Endothelial cell (in vitro differentiated cells): ENCODE measurements around the gene DLGAP3. TPM values are rescaled to one million over a fixed set of nuclear protein-coding genes. Genes with fewer than 3 reads are reported as not detected.
"Not testable (repeated sequence)": the region's sequence is repeated elsewhere in the genome, so short reads cannot be mapped to it uniquely, and the experiment has no call there.

Experiments
- DNase-seq: peaks from one replicate; pipeline ENCODE4 v3.0.0; 2021; ENCODE audit warnings: low spot score
- H3K27ac Mint-ChIP-seq: one replicate; pipeline ENCODE4 v1.8.0; 2021; ENCODE audit warnings: mixed read lengths, inconsistent platforms; ENCODE audit not compliant: unreplicated experiment
- H3K27me3 Mint-ChIP-seq: one replicate; pipeline ENCODE4 v1.8.0; 2021; ENCODE audit warnings: mild to moderate bottlenecking, moderate library complexity, mixed read lengths, inconsistent platforms; ENCODE audit not compliant: unreplicated experiment
- H3K36me3 Mint-ChIP-seq: one replicate; pipeline ENCODE4 v1.8.0; 2021; ENCODE audit warnings: mild to moderate bottlenecking, low read depth, mixed read lengths, inconsistent platforms; ENCODE audit not compliant: unreplicated experiment
- H3K4me1 Mint-ChIP-seq: one replicate; pipeline ENCODE4 v1.8.0; 2021; ENCODE audit warnings: mild to moderate bottlenecking, mixed read lengths, inconsistent platforms; ENCODE audit not compliant: unreplicated experiment
- H3K4me3 Mint-ChIP-seq: one replicate; pipeline ENCODE4 v1.8.0; 2021; ENCODE audit warnings: mild to moderate bottlenecking, mixed read lengths, inconsistent platforms; ENCODE audit not compliant: unreplicated experiment
- H3K9me3 Mint-ChIP-seq: one replicate; pipeline ENCODE4 v1.8.0; 2021; ENCODE audit warnings: mixed read lengths, inconsistent platforms; ENCODE audit not compliant: unreplicated experiment
- total RNA-seq: library from RNA; stranded (reverse); fragmentation: NEBNext Ultra II Directional; extraction: Animal tissue kit (Norgen Biotek cat#: 25700); gene quantifications from one replicate; pipeline ENCODE4 v1.2.1, GENCODE V29; 2021; ENCODE audit not compliant: unreplicated experiment
- TF ChIP-seq, protein P1 (sequence below): fragments of 200-600 bp; sonication (generic); IDR thresholded peaks from one replicate; pipeline ENCODE4 v1.5.0; 2021; ENCODE audit warnings: antibody characterized with exemption; ENCODE audit not compliant: unreplicated experiment

Gene DLGAP3
- total RNA-seq, 1 donor from 2014 or later: 9.1 TPM

DNA sequence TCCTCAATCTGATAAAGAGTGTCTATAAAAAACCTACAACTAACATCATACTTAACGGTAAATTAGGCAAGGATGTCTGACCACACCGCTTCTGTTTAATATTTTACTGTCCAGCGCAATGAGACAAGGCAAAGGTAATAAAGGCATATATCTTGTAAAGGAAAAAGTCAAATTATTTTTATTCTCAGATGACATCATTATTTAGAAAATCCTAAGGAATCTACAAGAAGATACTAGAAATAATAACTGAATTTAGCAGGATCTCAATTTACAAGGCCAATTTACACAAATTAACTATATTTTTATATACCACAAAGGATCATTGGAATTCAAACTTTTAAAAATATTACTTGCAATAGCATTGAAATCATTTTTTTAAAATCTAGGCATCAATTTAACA is 107.2 kb downstream of the DLGAP3 start:
- TF ChIP-seq, protein P1, sequence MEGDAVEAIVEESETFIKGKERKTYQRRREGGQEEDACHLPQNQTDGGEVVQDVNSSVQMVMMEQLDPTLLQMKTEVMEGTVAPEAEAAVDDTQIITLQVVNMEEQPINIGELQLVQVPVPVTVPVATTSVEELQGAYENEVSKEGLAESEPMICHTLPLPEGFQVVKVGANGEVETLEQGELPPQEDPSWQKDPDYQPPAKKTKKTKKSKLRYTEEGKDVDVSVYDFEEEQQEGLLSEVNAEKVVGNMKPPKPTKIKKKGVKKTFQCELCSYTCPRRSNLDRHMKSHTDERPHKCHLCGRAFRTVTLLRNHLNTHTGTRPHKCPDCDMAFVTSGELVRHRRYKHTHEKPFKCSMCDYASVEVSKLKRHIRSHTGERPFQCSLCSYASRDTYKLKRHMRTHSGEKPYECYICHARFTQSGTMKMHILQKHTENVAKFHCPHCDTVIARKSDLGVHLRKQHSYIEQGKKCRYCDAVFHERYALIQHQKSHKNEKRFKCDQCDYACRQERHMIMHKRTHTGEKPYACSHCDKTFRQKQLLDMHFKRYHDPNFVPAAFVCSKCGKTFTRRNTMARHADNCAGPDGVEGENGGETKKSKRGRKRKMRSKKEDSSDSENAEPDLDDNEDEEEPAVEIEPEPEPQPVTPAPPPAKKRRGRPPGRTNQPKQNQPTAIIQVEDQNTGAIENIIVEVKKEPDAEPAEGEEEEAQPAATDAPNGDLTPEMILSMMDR: no peak
- H3K4me1 Mint-ChIP-seq: peaks cover 23% of the 10 kb centered on the region
- no peaks in the 10 kb centered on the region for H3K36me3 Mint-ChIP-seq
- H3K27me3 Mint-ChIP-seq: peaks cover 2% of the 10 kb centered on the region
- no peak overlapping the region for H3K27ac Mint-ChIP-seq
- DNase-seq: no peak
- no peaks in the 10 kb centered on the region for H3K9me3 Mint-ChIP-seq
- no peak overlapping the region for H3K4me3 Mint-ChIP-seq

- not testable (repeated sequence) for H3K9me3 Mint-ChIP-seq, DNase-seq, H3K4me3 Mint-ChIP-seq, H3K36me3 Mint-ChIP-seq, H3K27me3 Mint-ChIP-seq, H3K27ac Mint-ChIP-seq
- peaks cover 17% of the 10 kb centered on the region for H3K4me1 Mint-ChIP-seq
Observed at GRCh38 chr1:34818862-34819261, 110.6 kb downstream of the DLGAP3 start.

GRCh38 chr1:34816778-34817177 is 112.7 kb downstream of the DLGAP3 start:
- H3K4me3 Mint-ChIP-seq: no peak overlapping the region
- no peak overlapping the region for H3K27ac Mint-ChIP-seq
- H3K9me3 Mint-ChIP-seq: no peaks in the 10 kb centered on the region
- peaks cover 2% of the 10 kb centered on the region for H3K27me3 Mint-ChIP-seq
- no peaks in the 10 kb centered on the region for H3K36me3 Mint-ChIP-seq
- TF ChIP-seq, protein P1: no peak
- no peak for DNase-seq
- H3K4me1 Mint-ChIP-seq: peaks cover 30% of the 10 kb centered on the region

DNA sequence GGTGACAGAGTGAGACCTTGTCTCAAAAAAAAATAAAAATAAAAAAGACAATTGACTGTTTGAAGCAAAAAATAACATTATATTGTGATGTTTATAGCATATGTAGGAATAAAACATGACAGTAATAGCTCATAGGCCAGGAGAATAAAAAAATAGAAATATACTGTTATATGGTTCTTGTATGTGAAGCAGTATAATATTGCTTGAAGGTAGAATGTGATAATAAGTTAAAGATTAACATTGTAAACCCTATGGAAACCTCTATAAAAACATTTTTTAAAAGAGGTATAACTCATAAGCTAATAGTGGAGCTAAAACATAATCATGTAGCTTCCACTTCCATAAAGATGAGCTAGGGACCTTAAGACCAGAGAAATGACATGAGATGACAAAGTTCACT is 113.1 kb downstream of the DLGAP3 start:
- H3K4me1 Mint-ChIP-seq: peaks cover 30% of the 10 kb centered on the region
- no peaks in the 10 kb centered on the region for H3K36me3 Mint-ChIP-seq
- TF ChIP-seq, protein P1: no peak
- H3K9me3 Mint-ChIP-seq: no peaks in the 10 kb centered on the region
- peaks cover 2% of the 10 kb centered on the region for H3K27me3 Mint-ChIP-seq
- H3K27ac Mint-ChIP-seq: no peak overlapping the region
- H3K4me3 Mint-ChIP-seq: no peak overlapping the region
- no peak for DNase-seq

Other genes starting within 250 kb of the DLGAP3 start
- gene GJB5, start 174.6 kb downstream of the DLGAP3 start, total RNA-seq: not detected
- gene GJB4, start 169.9 kb downstream of the DLGAP3 start, total RNA-seq: not detected
- gene GJB3, start 148.4 kb downstream of the DLGAP3 start, total RNA-seq: 9.6 TPM
- gene GJA4, start 136.7 kb downstream of the DLGAP3 start, total RNA-seq: 347 TPM
- gene SMIM12, start 69.9 kb downstream of the DLGAP3 start, total RNA-seq: 84.4 TPM
- 18.9 TPM for gene TMEM35B, start 55.7 kb upstream of the DLGAP3 start, total RNA-seq
- gene ZMYM6, start 102.3 kb upstream of the DLGAP3 start, total RNA-seq: 12.1 TPM
- 29.1 TPM for gene ZMYM1, start 149.7 kb upstream of the DLGAP3 start, total RNA-seq